OCI-M2 (cell line): ENCODE results near the gene RYR2.
"Not testable (repeated sequence)": the region's sequence is repeated elsewhere in the genome, so short reads cannot be mapped to it uniquely, and the experiment has no call there.

Experiments used
- DNase-seq: peaks from one replicate; lab custom pipeline; 2025; ENCODE audit not compliant: unreplicated experiment; lab: John Stamatoyannopoulos, UW

The RYR2 gene

GRCh38 chr1:237139732-237140131 is 97.7 kb downstream of the RYR2 start:
- no peak for DNase-seq

- DNase-seq, result no peak
Observed at GRCh38 chr1:237140986-237141385, 99.0 kb downstream of the RYR2 start.

GRCh38 chr1:237141502-237141901 is 99.5 kb downstream of the RYR2 start:
- DNase-seq, result no peak

GRCh38 chr1:237145379-237146135 is 103.6 kb downstream of the RYR2 start:
- no peak for DNase-seq

GRCh38 chr1:237146241-237146640 is 104.3 kb downstream of the RYR2 start:
- DNase-seq, result no peak

- no peak for DNase-seq
Observed at GRCh38 chr1:237149857-237150256, 107.9 kb downstream of the RYR2 start.

GRCh38 chr1:237151979-237152378 is 110.0 kb downstream of the RYR2 start:
- not testable (repeated sequence) for DNase-seq

- DNase-seq, result no peak
Observed at GRCh38 chr1:237152506-237153335, 110.7 kb downstream of the RYR2 start.

GRCh38 chr1:237154157-237154556 is 112.2 kb downstream of the RYR2 start:
- no peak for DNase-seq

GRCh38 chr1:237164406-237165352 is 122.7 kb downstream of the RYR2 start:
- no peak for DNase-seq

- DNase-seq, result no peak
Observed at GRCh38 chr1:237166086-237166485, 124.1 kb downstream of the RYR2 start.

- no peak for DNase-seq
Observed at GRCh38 chr1:237166593-237167101, 124.7 kb downstream of the RYR2 start.

- no peak for DNase-seq
Observed at GRCh38 chr1:237170149-237170548, 128.2 kb downstream of the RYR2 start.

- no peak for DNase-seq
Observed at GRCh38 chr1:237171454-237172117, 129.6 kb downstream of the RYR2 start.

- DNase-seq, result no peak
Observed at GRCh38 chr1:237172118-237172485, 130.1 kb downstream of the RYR2 start.

GRCh38 chr1:237179503-237179902 is 137.5 kb downstream of the RYR2 start:
- no peak for DNase-seq

- no peak for DNase-seq
Observed at GRCh38 chr1:237180256-237180655, 138.3 kb downstream of the RYR2 start.

- DNase-seq, result no peak
Observed at GRCh38 chr1:237181743-237182317, 139.8 kb downstream of the RYR2 start.

GRCh38 chr1:237183963-237184540 is 142.1 kb downstream of the RYR2 start:
- no peak for DNase-seq

- no peak for DNase-seq
Observed at GRCh38 chr1:237186675-237187074, 144.7 kb downstream of the RYR2 start.
